CD4-positive, alpha-beta memory T cell (primary cell): Measurements from ENCODE around the gene COL23A1. TPM values are rescaled to one million over a fixed set of nuclear protein-coding genes. Genes with fewer than 3 reads are reported as not detected.

Source experiments
- CTCF ChIA-PET: fragments of 350-600 bp; sonication (Branson Sonifier 250); formaldehyde crosslinking; loops from one replicate; lab custom pipeline; 2021; ENCODE audit warnings: inconsistent platforms; ENCODE audit not compliant: partially characterized antibody; lab: Charles Lee
- POLR2A ChIA-PET: fragments of 350-600 bp; sonication (Branson Sonifier 250); formaldehyde crosslinking; loops from one replicate; lab custom pipeline; 2021; ENCODE audit not compliant: partially characterized antibody; lab: Charles Lee
- DNase-seq, 5 donors: peaks; one replicate each; pipeline versions ENCODE4 v3.0.0 to v3.0.0-alpha.2; 2020 to 2022; ENCODE audit warnings: mixed read lengths in 1 of 5
- H3K27ac ChIP-seq: one replicate; pipeline ENCODE4 v1.7.0; 2013; ENCODE audit warnings: low read depth, low read length
- H3K27me3 ChIP-seq: 2 replicates; pipeline ENCODE4 v1.7.0; 2013; ENCODE audit warnings: mild to moderate bottlenecking, low read length, moderate library complexity; ENCODE audit not compliant: insufficient read depth
- H3K36me3 ChIP-seq: 2 replicates; pipeline ENCODE4 v1.7.0; 2013; ENCODE audit warnings: mild to moderate bottlenecking, low read length, moderate library complexity; ENCODE audit not compliant: insufficient read depth
- H3K4me1 ChIP-seq: 2 replicates; pipeline ENCODE4 v1.7.0; 2013; ENCODE audit warnings: mild to moderate bottlenecking, low read length, moderate library complexity; ENCODE audit not compliant: insufficient read depth
- H3K4me3 ChIP-seq, 2 donors: one replicate each; pipeline ENCODE4 v1.7.0; 2013; ENCODE audit warnings: low read length in 2 of 2, mild to moderate bottlenecking in 1 of 2
- H3K9me3 ChIP-seq, 2 donors: one replicate each; pipeline ENCODE4 v1.7.0; 2013; ENCODE audit warnings: low read length in 2 of 2, control low read depth in 1 of 2; ENCODE audit not compliant: control insufficient read depth in 1 of 2
- H3K27ac Mint-ChIP-seq, 7 donors: one replicate each; pipeline ENCODE4 v1.8.0; 2020 to 2021; ENCODE audit warnings: mixed read lengths in 7 of 7, mild to moderate bottlenecking in 6 of 7, inconsistent platforms in 3 of 7, moderate library complexity in 3 of 7
- H3K27me3 Mint-ChIP-seq, 2 donors: one replicate each; pipeline ENCODE4 v1.8.0; 2020 to 2021; ENCODE audit warnings: mixed read lengths in 2 of 2
- H3K36me3 Mint-ChIP-seq, 2 donors: one replicate each; pipeline ENCODE4 v1.8.0; 2020 to 2021; ENCODE audit warnings: mixed read lengths in 2 of 2, inconsistent platforms in 1 of 2, mild to moderate bottlenecking in 1 of 2
- H3K4me1 Mint-ChIP-seq, 4 donors: one replicate each; pipeline ENCODE4 v1.8.0; 2020 to 2021; ENCODE audit warnings: mixed read lengths in 4 of 4, mild to moderate bottlenecking in 1 of 4
- H3K4me3 Mint-ChIP-seq, 8 donors: one replicate each; pipeline ENCODE4 v1.8.0; 2020 to 2021; ENCODE audit warnings: mixed read lengths in 8 of 8, mild to moderate bottlenecking in 7 of 8, moderate library complexity in 6 of 8, inconsistent platforms in 3 of 8
- H3K9me3 Mint-ChIP-seq, 8 donors: one replicate each; pipeline ENCODE4 v1.8.0; 2020 to 2021; ENCODE audit warnings: mixed read lengths in 8 of 8, mild to moderate bottlenecking in 5 of 8, inconsistent platforms in 3 of 8, moderate library complexity in 1 of 8
- intact Hi-C: fragments of 100-400 bp; cut with micrococcal nuclease; formaldehyde crosslinking; loops from one replicate; pipeline ENCODE4 v1.15.1; 2023
- polyA plus RNA-seq, 2 donors: library from polyadenylated mRNA; unstranded; fragments of 300-500 nt; fragmentation: Illumina TruSeq; gene quantifications; one replicate each; pipeline ENCODE4 v1.2.3, GENCODE V29; 2021
- total RNA-seq, 2 experiments: library from RNA; stranded (reverse); gene quantifications; one replicate each; pipeline ENCODE4 v1.2.3, GENCODE V29; 2021

COL23A1 gene
- total and polyA plus RNA-seq, 4 experiments from 2014 or later: 0.17 to 0.25 TPM; not detected in 2

GRCh38 chr5:178612299-178612698 is 22.1 kb upstream of the COL23A1 start:
- Histone ChIP-seq H3K27me3 (no peaks in the 10 kb centered on the region), H3K36me3 (peaks cover 62% of the 10 kb centered on the region), H3K4me3 (no peak overlapping the region), H3K4me1 (no peaks in the 10 kb centered on the region), H3K9me3 (no peaks in the 10 kb centered on the region), H3K27ac (no peak overlapping the region)
- no peak overlapping the region for H3K4me3 Mint-ChIP-seq
- ChIA-PET POLR2A (interaction anchor here (1.0 to 1.6 kb wide), 2 partner anchors 11 to 13 kb away, joined by 3 to 8 read pairs; no protein-coding TSS in a partner anchor), CTCF (no interaction called here)
- H3K9me3 Mint-ChIP-seq: peaks cover 0 to 2% (median 0%) of the 10 kb centered on the region in 8 donors
- no peaks in the 10 kb centered on the region for H3K27me3 Mint-ChIP-seq
- H3K36me3 Mint-ChIP-seq: peaks cover 53 to 68% of the 10 kb centered on the region in 2 donors
- intact Hi-C loops: no loop called here
- H3K27ac Mint-ChIP-seq: no peak overlapping the region
- DNase-seq: no peak
- peaks cover 9 to 28% (median 13%) of the 10 kb centered on the region in 4 donors for H3K4me1 Mint-ChIP-seq

- ChIA-PET CTCF (no interaction called here), POLR2A (interaction anchor here (1.5 kb wide), 1 partner anchor 20 kb away, joined by 4 read pairs; the partner anchor contains the start of gene CLK4)
- intact Hi-C loops: no loop called here
- no peak overlapping the region for H3K4me3 Mint-ChIP-seq
- Histone ChIP-seq H3K9me3 (no peaks in the 10 kb centered on the region), H3K27me3 (no peaks in the 10 kb centered on the region), H3K4me3 (no peak overlapping the region), H3K36me3 (peaks cover 53% of the 10 kb centered on the region), H3K4me1 (no peaks in the 10 kb centered on the region), H3K27ac (no peak overlapping the region)
- peak overlapping the region in 2 of 7 donors; percentile 4 to 37 for H3K27ac Mint-ChIP-seq
- H3K27me3 Mint-ChIP-seq: no peaks in the 10 kb centered on the region
- no peak for DNase-seq
- H3K4me1 Mint-ChIP-seq: peaks cover 0 to 9% (median 5%) of the 10 kb centered on the region in 4 donors
- H3K36me3 Mint-ChIP-seq: peaks cover 58 to 69% of the 10 kb centered on the region in 2 donors
- H3K9me3 Mint-ChIP-seq: peaks cover 0 to 2% (median 0%) of the 10 kb centered on the region in 8 donors
Observed at GRCh38 chr5:178606269-178606668, 16.1 kb upstream of the COL23A1 start.

GRCh38 chr5:178605788-178606187 is 15.6 kb upstream of the COL23A1 start:
- Histone ChIP-seq H3K36me3 (peaks cover 49% of the 10 kb centered on the region), H3K27me3 (no peaks in the 10 kb centered on the region), H3K27ac (no peak overlapping the region), H3K4me3 (no peak overlapping the region), H3K4me1 (no peaks in the 10 kb centered on the region), H3K9me3 (no peaks in the 10 kb centered on the region)
- intact Hi-C loops: no loop called here
- DNase-seq: no peak
- ChIA-PET CTCF (interaction anchor here (0.6 kb wide), 1 partner anchor 34 kb away, joined by 6 read pairs; no protein-coding TSS in a partner anchor), POLR2A (interaction anchor here (1.5 kb wide), 1 partner anchor 21 kb away, joined by 4 read pairs; the partner anchor contains the start of gene CLK4)
- Mint-ChIP-seq H3K4me1 (peaks cover 0 to 7% (median 4%) of the 10 kb centered on the region in 4 donors), H3K27me3 (no peaks in the 10 kb centered on the region), H3K9me3 (peaks cover 0 to 2% (median 0%) of the 10 kb centered on the region in 8 donors), H3K4me3 (no peak overlapping the region), H3K27ac (no peak overlapping the region), H3K36me3 (peaks cover 59 to 69% of the 10 kb centered on the region in 2 donors)

GRCh38 chr5:178602752-178603151 is 12.6 kb upstream of the COL23A1 start:
- H3K36me3 ChIP-seq: peaks cover 37% of the 10 kb centered on the region
- H3K4me3 ChIP-seq: no peak overlapping the region
- Mint-ChIP-seq H3K27me3 (no peaks in the 10 kb centered on the region), H3K9me3 (peaks cover 0 to 7% (median 0%) of the 10 kb centered on the region in 8 donors), H3K4me3 (no peak overlapping the region), H3K36me3 (peaks cover 48 to 64% of the 10 kb centered on the region in 2 donors), H3K27ac (no peak overlapping the region), H3K4me1 (peaks cover 0 to 5% (median 0%) of the 10 kb centered on the region in 4 donors)
- no peaks in the 10 kb centered on the region for H3K4me1 ChIP-seq
- H3K27me3 ChIP-seq: no peaks in the 10 kb centered on the region
- ChIA-PET CTCF (no interaction called here), POLR2A (no interaction called here)
- intact Hi-C loops: no loop called here
- H3K9me3 ChIP-seq: no peaks in the 10 kb centered on the region
- H3K27ac ChIP-seq: no peak overlapping the region
- DNase-seq: no peak

GRCh38 chr5:178595750-178596149 is 5.6 kb upstream of the COL23A1 start:
- H3K9me3 ChIP-seq: peaks cover 0 to 12% of the 10 kb centered on the region in 2 donors
- H3K36me3 ChIP-seq: no peaks in the 10 kb centered on the region
- POLR2A ChIA-PET: no interaction called here
- peaks cover 6% of the 10 kb centered on the region for H3K27me3 ChIP-seq
- Mint-ChIP-seq H3K4me3 (no peak overlapping the region), H3K27ac (no peak overlapping the region), H3K9me3 (peaks cover 0 to 40% (median 22%) of the 10 kb centered on the region in 8 donors), H3K36me3 (peaks cover 20 to 22% of the 10 kb centered on the region in 2 donors), H3K27me3 (peaks cover 7 to 12% of the 10 kb centered on the region in 2 donors), H3K4me1 (peaks cover 2 to 8% (median 5%) of the 10 kb centered on the region in 4 donors)
- no peak overlapping the region for H3K27ac ChIP-seq
- H3K4me3 ChIP-seq: no peak overlapping the region
- DNase-seq: no peak
- CTCF ChIA-PET: interaction anchor here (1.3 kb wide), 1 partner anchor 9 kb away, joined by 4 read pairs; no protein-coding TSS in a partner anchor
- intact Hi-C loops: no loop called here
- H3K4me1 ChIP-seq: peaks cover 1% of the 10 kb centered on the region

- Mint-ChIP-seq H3K27ac (peak overlapping the region in 1 of 7 donors; percentile 0), H3K4me3 (no peak overlapping the region), H3K36me3 (peaks cover 15 to 21% of the 10 kb centered on the region in 2 donors)
Observed at GRCh38 chr5:178595150-178595549, 5.0 kb upstream of the COL23A1 start.

GRCh38 chr5:178590924-178591423 is 781 bp upstream of the COL23A1 start:
- H3K36me3 ChIP-seq: no peaks in the 10 kb centered on the region
- Mint-ChIP-seq H3K27me3 (peaks cover 37 to 43% of the 10 kb centered on the region in 2 donors), H3K36me3 (peaks cover 9 to 14% of the 10 kb centered on the region in 2 donors), H3K4me3 (peak overlapping the region; percentile 68 to 81 (median 78)), H3K27ac (peak overlapping the region in 2 of 7 donors; percentile 6 to 30), H3K9me3 (peaks cover 0 to 27% (median 20%) of the 10 kb centered on the region in 8 donors), H3K4me1 (peaks cover 5 to 24% (median 11%) of the 10 kb centered on the region in 4 donors)
- intact Hi-C loops: no loop called here
- H3K9me3 ChIP-seq: peaks cover 0 to 12% of the 10 kb centered on the region in 2 donors
- peaks cover 23% of the 10 kb centered on the region for H3K27me3 ChIP-seq
- no peak for DNase-seq
- POLR2A ChIA-PET: no interaction called here
- no peak overlapping the region for H3K27ac ChIP-seq
- peaks cover 7% of the 10 kb centered on the region for H3K4me1 ChIP-seq
- no peak overlapping the region for H3K4me3 ChIP-seq
- CTCF ChIA-PET: no interaction called here

More at GRCh38 chr5:178595150-178595549, 5.0 kb upstream of the COL23A1 start:
- CTCF ChIA-PET: no interaction called here
- Histone ChIP-seq H3K27me3 (peaks cover 9% of the 10 kb centered on the region), H3K27ac (no peak overlapping the region), H3K36me3 (no peaks in the 10 kb centered on the region), H3K4me3 (no peak overlapping the region), H3K4me1 (peaks cover 7% of the 10 kb centered on the region), H3K9me3 (peaks cover 0 to 12% of the 10 kb centered on the region in 2 donors)
- intact Hi-C loops: no loop called here
- Mint-ChIP-seq H3K4me1 (peaks cover 5 to 12% (median 8%) of the 10 kb centered on the region in 4 donors), H3K9me3 (peaks cover 0 to 40% (median 22%) of the 10 kb centered on the region in 8 donors), H3K27me3 (peaks cover 10 to 15% of the 10 kb centered on the region in 2 donors)
- no peak for DNase-seq
- POLR2A ChIA-PET: no interaction called here
